Choroid plexus epithelial cell (primary cell): ENCODE results near the gene MLXIPL.
A peak's percentile ranks its signal among the peaks of the same experiment; 100 is the strongest.

Experiments
- DNase-seq: peaks from one replicate; pipeline ENCODE4 v3.0.0-alpha.2; 2010; ENCODE audit warnings: low read depth
- H3K4me3 ChIP-seq: 2 replicates; pipeline ENCODE4 v1.5.1; 2011; ENCODE audit warnings: low read depth, mild to moderate bottlenecking, control low read depth, low read length, moderate library complexity
- CTCF ChIP-seq: conservative IDR thresholded peaks from 2 replicates; pipeline ENCODE4 v1.5.1; 2011; ENCODE audit warnings: low read depth, mild to moderate bottlenecking, control low read depth, inconsistent platforms, low read length, moderate library complexity

MLXIPL gene

GRCh38 chr7:73606801-73607691 is 17.3 kb downstream of the MLXIPL start:
- H3K4me3 ChIP-seq = no peak overlapping the region
- peak; percentile 40 for DNase-seq

GRCh38 chr7:73605601-73606220 is 18.6 kb downstream of the MLXIPL start:
- no peak for DNase-seq
- TF ChIP-seq CTCF = no peak
- no peak overlapping the region for H3K4me3 ChIP-seq

More at GRCh38 chr7:73606801-73607691, 17.3 kb downstream of the MLXIPL start:
- TF ChIP-seq CTCF = peak; percentile 93

- DNase-seq = no peak
- TF ChIP-seq CTCF = no peak
- H3K4me3 ChIP-seq = no peak overlapping the region
Measured at GRCh38 chr7:73602721-73603651, 21.3 kb downstream of the MLXIPL start.

GRCh38 chr7:73599916-73600315 is 24.4 kb downstream of the MLXIPL start:
- H3K4me3 ChIP-seq = no peak overlapping the region
- no peak for TF ChIP-seq CTCF
- DNase-seq = no peak

GRCh38 chr7:73599151-73599882 is 25.0 kb downstream of the MLXIPL start:
- DNase-seq = no peak
- H3K4me3 ChIP-seq = no peak overlapping the region
- no peak for TF ChIP-seq CTCF
